Esophagus muscularis mucosa (tissue), 4 donors: ENCODE measurements around the gene PPP1R12B. TPM values are rescaled to one million over a fixed set of nuclear protein-coding genes. Genes with fewer than 3 reads are reported as not detected.

Source experiments
- DNase-seq: peaks from one replicate; pipeline ENCODE4 v3.0.0-alpha.2; 2017; ENCODE audit errors: extremely low spot score
- H3K27ac ChIP-seq, 4 donors: fragments of 200-600 bp; sonication (generic); replicated peaks in 1 of 4; 1 replicate in 3 of 4; 2 replicates in 1 of 4; pipeline ENCODE4 v1.5.1; 2016 to 2019; ENCODE audit warnings: mild to moderate bottlenecking in 1 of 4
- H3K27me3 ChIP-seq, 4 donors: fragments of 200-600 bp; sonication (generic); one replicate each; pipeline versions ENCODE4 v1.5.1 to v1.6.0; 2016 to 2019
- H3K36me3 ChIP-seq, 4 donors: fragments of 200-600 bp; sonication (generic); one replicate each; pipeline ENCODE4 v1.5.1; 2016 to 2019
- H3K4me1 ChIP-seq, 4 donors: fragments of 200-600 bp; sonication (generic); one replicate each; pipeline ENCODE4 v1.5.1; 2016 to 2019
- H3K4me3 ChIP-seq, 4 donors: fragments of 200-600 bp; sonication (generic); 1 replicate in 2 of 4; 2 replicates in 2 of 4; pipeline ENCODE4 v1.5.1; 2016 to 2019; ENCODE audit warnings: mild to moderate bottlenecking in 4 of 4, moderate library complexity in 1 of 4
- H3K9me3 ChIP-seq, 4 donors: fragments of 200-600 bp; sonication (generic); 1 replicate in 3 of 4; 2 replicates in 1 of 4; pipeline ENCODE4 v1.5.1; 2016 to 2019
- CTCF ChIP-seq, 3 experiments: fragments of 200-600 bp in 2 of 3; fragments of 450-650 bp in 1 of 3; sonication (generic) in 2 of 3; IDR thresholded peaks; one replicate each; pipeline ENCODE4 v1.5.1; 2017 to 2019; ENCODE audit warnings: antibody characterized with exemption in 3 of 3, mild to moderate bottlenecking in 2 of 3, moderate library complexity in 1 of 3
- EP300 ChIP-seq: sonication (generic); formaldehyde crosslinking; IDR thresholded peaks from one replicate; pipeline ENCODE4 v1.6.1; 2017; ENCODE audit warnings: antibody characterized with exemption
- POLR2A ChIP-seq: fragments of 450-650 bp; IDR thresholded peaks from one replicate; pipeline ENCODE4 v1.6.1; 2017; ENCODE audit warnings: antibody characterized with exemption, moderate library complexity, mild to moderate bottlenecking, low read depth
- POLR2AphosphoS5 ChIP-seq, 2 donors: sonication (generic); formaldehyde crosslinking; IDR thresholded peaks; one replicate each; pipeline ENCODE4 v1.6.1; 2017; ENCODE audit warnings: antibody characterized with exemption in 2 of 2
- WGBS: methylation state at CpG from one replicate; pipeline ENCODE4 v1.1.5; 2018; 5-methylcytosine and 5-hydroxymethylcytosine counted together
- intact Hi-C: fragments of 100-400 bp; cut with DNase I; formaldehyde crosslinking; loops from one replicate; pipeline ENCODE4 v1.15.1; 2023
- total RNA-seq, 4 donors: library from RNA; depleted of rRNA; stranded (reverse); fragments of >200 nt; gene quantifications; one replicate each; pipeline versions ENCODE4 v1.1.0 to v1.2.1, GENCODE V29; 2016

PPP1R12B gene
- total RNA-seq, 4 donors from 2014 or later, result 692 to 1,262 (median 949) TPM

- Histone ChIP-seq H3K4me1 (peaks cover 58 to 100% (median 100%) of the 10 kb centered on the region in 4 donors), H3K27me3 (no peaks in the 10 kb centered on the region), H3K4me3 (no peak overlapping the region), H3K27ac (peak overlapping the region; percentile 80 to 84 (median 82)), H3K9me3 (no peaks in the 10 kb centered on the region), H3K36me3 (peaks cover 17 to 64% (median 45%) of the 10 kb centered on the region in 4 donors)
- DNase-seq, result no peak
- TF ChIP-seq POLR2AphosphoS5 (IDR thresholded peaks at IDR 0.05), result peak in 1 of 2 donors; percentile 29
- TF ChIP-seq POLR2A, result no peak
- intact Hi-C loops, result no loop called here
- 53% methylated on average over 1 of the region's 1 CpG for WGBS
Observed at GRCh38 chr1:202572867-202573266, 224.4 kb downstream of the PPP1R12B start.

- DNase-seq, result no peak
- no peaks in the 10 kb centered on the region for H3K27me3 ChIP-seq
- 36% methylated on average over 2 of the region's 2 CpGs for WGBS
- no peak overlapping the region for H3K4me3 ChIP-seq
- intact Hi-C loops, result no loop called here
- peak overlapping the region; percentile 80 to 84 (median 82) for H3K27ac ChIP-seq
- peaks cover 74 to 100% (median 99%) of the 10 kb centered on the region in 4 donors for H3K4me1 ChIP-seq
- H3K9me3 ChIP-seq, result no peaks in the 10 kb centered on the region
- H3K36me3 ChIP-seq, result peaks cover 13 to 47% (median 31%) of the 10 kb centered on the region in 4 donors
- TF ChIP-seq CTCF (IDR thresholded peaks at IDR 0.05) (no peak), POLR2AphosphoS5 (IDR thresholded peaks at IDR 0.05) (no peak), EP300 (no peak), POLR2A (no peak)
Observed at GRCh38 chr1:202575918-202576653, 227.6 kb downstream of the PPP1R12B start.

GRCh38 chr1:202576816-202577215, 228.3 kb downstream of the PPP1R12B start:
- Histone ChIP-seq H3K27me3 (no peaks in the 10 kb centered on the region), H3K4me3 (no peak overlapping the region), H3K27ac (peak overlapping the region; percentile 80 to 84 (median 82)), H3K36me3 (peaks cover 19 to 54% (median 38%) of the 10 kb centered on the region in 4 donors), H3K9me3 (no peaks in the 10 kb centered on the region), H3K4me1 (peaks cover 78 to 99% (median 96%) of the 10 kb centered on the region in 4 donors)
- TF ChIP-seq POLR2AphosphoS5 (IDR thresholded peaks at IDR 0.05) (peak; percentile 78 to 86), EP300 (no peak), POLR2A (no peak)
- WGBS, result 46% methylated on average over 1 of the region's 1 CpG
- DNase-seq, result no peak
- intact Hi-C loops, result no loop called here

DNA sequence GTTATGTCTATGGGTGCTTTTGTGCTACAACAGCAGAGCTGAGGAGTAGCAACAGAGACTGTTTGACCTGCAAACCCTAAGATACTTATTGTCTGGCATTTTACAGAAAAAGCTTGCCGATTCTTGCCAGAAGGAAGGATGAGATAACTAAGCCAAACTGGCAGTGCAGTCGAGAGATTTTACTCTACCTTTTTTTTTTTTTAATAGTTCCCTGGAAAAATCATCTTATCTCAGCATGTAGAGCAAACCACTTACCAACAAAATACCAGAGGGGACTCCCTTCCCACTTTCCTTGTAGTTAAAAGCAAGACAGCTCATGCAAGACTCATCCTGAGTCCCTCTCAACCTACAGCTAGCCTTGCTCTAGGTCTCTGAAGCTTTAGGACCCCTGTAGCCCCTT, 228.9 kb downstream of the PPP1R12B start:
- 27% methylated on average over 2 of the region's 2 CpGs for WGBS
- peak overlapping the region; percentile 80 to 84 (median 82) for H3K27ac ChIP-seq
- DNase-seq, result no peak
- no peak for TF ChIP-seq POLR2A
- no peak for TF ChIP-seq CTCF (IDR thresholded peaks at IDR 0.05)
- no peak for TF ChIP-seq EP300
- no peak for TF ChIP-seq POLR2AphosphoS5 (IDR thresholded peaks at IDR 0.05)
- H3K27me3 ChIP-seq, result no peaks in the 10 kb centered on the region
- peaks cover 19 to 55% (median 43%) of the 10 kb centered on the region in 4 donors for H3K36me3 ChIP-seq
- intact Hi-C loops, result no loop called here
- H3K4me3 ChIP-seq, result no peak overlapping the region
- peaks cover 75 to 99% (median 90%) of the 10 kb centered on the region in 4 donors for H3K4me1 ChIP-seq
- H3K9me3 ChIP-seq, result no peaks in the 10 kb centered on the region

- 31% methylated on average over 4 of the region's 4 CpGs for WGBS
- H3K4me1 ChIP-seq, result peaks cover 74 to 93% (median 84%) of the 10 kb centered on the region in 4 donors
- no peak overlapping the region for H3K4me3 ChIP-seq
- no peak for DNase-seq
- peak overlapping the region; percentile 80 to 84 (median 82) for H3K27ac ChIP-seq
- TF ChIP-seq EP300 (no peak), CTCF (IDR thresholded peaks at IDR 0.05) (no peak), POLR2A (no peak), POLR2AphosphoS5 (IDR thresholded peaks at IDR 0.05) (peak in 1 of 2 donors; percentile 25)
- H3K27me3 ChIP-seq, result no peaks in the 10 kb centered on the region
- H3K36me3 ChIP-seq, result peaks cover 13 to 55% (median 43%) of the 10 kb centered on the region in 4 donors
- H3K9me3 ChIP-seq, result no peaks in the 10 kb centered on the region
- intact Hi-C loops, result no loop called here
Observed at GRCh38 chr1:202578001-202578504, 229.6 kb downstream of the PPP1R12B start.
